Measurements from ENCODE around the gene MBD6.

- no peak for TF ChIP-seq POLR2A (IDR thresholded peaks at IDR 0.05)
- no peak for TF ChIP-seq CTCF (IDR thresholded peaks at IDR 0.05)
Observed at GRCh38 chr12:57476993-57477709, 45.5 kb upstream of the MBD6 start.

All from uterus (tissue), 2 donors.